Activated CD8-positive, alpha-beta memory T cell treated with anti-CD3 and anti-CD28 coated beads for 24 hours (primary cell): ENCODE results near the gene C6.
"Not testable (repeated sequence)": the region's sequence is repeated elsewhere in the genome, so short reads cannot be mapped to it uniquely, and the experiment has no call there.

Source experiments
- DNase-seq: peaks from one replicate; pipeline ENCODE4 v3.0.0-alpha.2; 2020

C6 gene

DNA sequence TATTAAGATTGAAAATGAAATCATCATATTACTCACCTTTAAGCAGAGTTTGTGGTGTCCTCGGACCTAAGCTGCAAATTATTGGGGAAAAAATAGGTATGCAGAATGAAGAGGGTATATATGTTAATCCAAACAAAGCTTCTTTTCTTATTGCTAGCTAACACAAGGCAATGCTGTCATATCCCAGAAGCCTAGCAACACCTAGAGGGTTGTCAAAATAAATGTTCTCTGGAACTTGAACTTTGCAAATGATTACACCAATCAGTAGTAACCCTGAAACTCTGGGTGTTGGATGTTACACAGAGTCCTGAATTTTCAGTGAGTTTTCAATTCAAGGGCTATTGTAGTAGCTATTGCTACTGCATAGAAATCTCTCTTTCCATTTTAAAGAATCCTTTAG lies at the start of gene C6:
Gene C6 (minus strand): TSS at position 193 of the 400 bp plus-strand sequence. CDS start 10,302 bp downstream, outside the sequence.
- no peak for DNase-seq

DNA sequence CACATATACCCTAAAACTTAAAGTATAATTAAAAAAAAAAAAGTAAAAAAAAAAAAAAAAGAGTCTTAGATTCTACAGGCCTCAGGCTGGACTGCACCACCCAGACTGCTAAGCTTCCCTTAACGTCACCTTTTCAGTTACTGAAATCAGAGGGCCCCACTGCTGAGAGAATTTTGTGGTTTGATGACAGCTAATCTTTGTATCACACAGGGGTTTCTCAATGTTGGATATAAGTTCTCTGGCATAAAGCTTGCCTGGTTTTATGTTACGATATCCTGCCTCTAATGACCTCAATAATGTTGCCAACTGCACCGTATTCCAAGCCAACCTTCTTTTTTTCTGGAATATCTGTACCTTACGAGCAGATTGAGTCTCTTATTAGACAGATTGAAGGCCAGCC lies 43.1 kb upstream of the C6 start:
- no peak for DNase-seq

DNA sequence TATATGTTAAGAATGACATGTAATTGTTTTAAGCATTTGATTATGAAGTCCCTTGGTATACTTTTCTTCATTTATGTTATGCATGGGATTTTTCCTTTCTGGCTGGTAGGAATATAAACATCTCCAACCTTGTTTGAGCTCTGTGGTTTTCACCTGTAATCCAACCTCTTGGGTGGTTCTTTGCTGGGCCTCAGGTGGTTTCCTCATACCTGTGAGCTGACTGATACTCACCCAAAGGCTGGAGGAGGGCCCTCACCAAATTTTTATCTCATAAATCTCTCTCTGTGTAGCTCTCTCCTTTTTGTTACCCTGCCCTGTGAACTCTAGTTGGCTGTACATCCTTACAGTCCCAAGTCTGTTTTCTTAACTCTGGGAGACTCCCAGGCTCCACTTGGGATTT lies 39.8 kb upstream of the C6 start:
- DNase-seq, result no peak

DNA sequence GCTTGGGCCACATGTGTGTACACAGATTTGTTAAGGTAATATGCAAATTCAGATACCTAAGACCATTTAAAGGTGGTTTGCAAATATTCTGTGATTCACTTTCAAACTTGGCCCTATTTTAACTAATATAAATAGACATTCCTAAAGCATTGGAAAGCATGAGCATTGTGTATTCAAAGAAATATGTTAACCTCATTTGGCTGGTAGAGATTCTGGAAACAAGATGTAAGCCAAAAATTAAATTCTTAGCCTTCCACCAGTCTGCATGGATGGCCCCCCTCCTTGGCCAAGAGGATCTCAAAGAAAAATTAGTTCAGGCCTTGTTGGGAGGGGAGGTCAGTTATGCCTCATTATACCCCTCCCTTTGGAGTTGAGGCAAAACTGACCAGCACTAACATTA lies 38.7 kb upstream of the C6 start:
- DNase-seq, result no peak

DNA sequence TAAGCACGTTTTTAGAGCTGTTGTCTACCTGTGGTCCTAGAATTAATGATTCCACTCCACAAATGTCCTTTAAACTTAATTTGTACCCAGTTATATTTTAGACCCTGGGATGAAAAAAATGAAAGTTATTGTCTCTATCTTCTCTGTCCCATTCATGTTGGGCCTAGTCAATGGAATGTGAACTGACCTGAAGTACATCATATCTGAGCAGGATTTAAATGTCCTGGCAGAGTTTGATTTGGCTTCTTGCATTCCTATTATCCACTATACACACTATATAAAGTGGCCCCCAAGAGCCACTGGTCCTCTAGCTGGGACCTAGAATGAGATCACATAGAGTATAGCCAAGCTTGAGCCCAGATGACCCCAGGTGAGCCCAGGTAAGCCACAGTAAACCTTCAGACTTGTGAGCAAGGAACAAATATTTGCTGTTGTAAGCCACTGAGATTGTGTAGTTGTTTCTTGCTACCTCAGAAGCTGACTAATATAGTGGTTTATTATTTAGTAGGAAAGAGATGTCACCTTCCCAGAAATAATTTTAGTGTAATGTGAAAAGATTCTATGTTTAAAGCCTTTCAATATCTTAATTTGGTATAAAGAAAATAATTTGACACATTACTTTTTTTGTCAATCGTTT lies 37.1 kb upstream of the C6 start:
- no peak for DNase-seq

GRCh38 chr5:41247135-41247534 lies 33.8 kb upstream of the C6 start:
- no peak for DNase-seq

- no peak for DNase-seq
Measured at GRCh38 chr5:41246376-41246775, 33.0 kb upstream of the C6 start.

- DNase-seq, result no peak
Measured at GRCh38 chr5:41243558-41243957, 30.2 kb upstream of the C6 start.

GRCh38 chr5:41240985-41241384 lies 27.7 kb upstream of the C6 start:
- no peak for DNase-seq

- no peak for DNase-seq
Measured at GRCh38 chr5:41240390-41240789, 27.1 kb upstream of the C6 start.

GRCh38 chr5:41234475-41234874 lies 21.1 kb upstream of the C6 start:
- DNase-seq, result no peak

GRCh38 chr5:41232797-41233196 lies 19.5 kb upstream of the C6 start:
- DNase-seq, result no peak

DNA sequence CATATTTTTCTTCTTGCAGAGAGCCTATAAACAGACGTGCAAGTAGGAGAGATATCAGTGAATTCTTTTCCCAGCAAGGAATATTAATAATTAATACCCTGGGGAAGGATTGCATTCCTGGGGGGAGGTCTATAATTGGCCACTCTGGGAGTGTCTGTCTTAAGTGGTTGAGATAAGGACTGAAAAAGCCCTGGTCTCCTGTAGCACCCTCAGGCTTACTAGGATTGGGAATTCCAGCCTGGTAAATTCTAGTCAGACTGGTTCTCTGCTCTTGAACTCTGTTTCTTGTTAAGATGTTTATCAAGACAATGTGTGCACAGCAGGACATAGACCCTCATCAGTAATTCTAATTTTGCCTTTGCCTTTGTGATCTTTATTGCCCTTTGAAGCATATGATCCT lies 16.9 kb upstream of the C6 start:
- not testable (repeated sequence) for DNase-seq

GRCh38 chr5:41223962-41224361 lies 10.6 kb upstream of the C6 start:
- DNase-seq, result no peak

DNA sequence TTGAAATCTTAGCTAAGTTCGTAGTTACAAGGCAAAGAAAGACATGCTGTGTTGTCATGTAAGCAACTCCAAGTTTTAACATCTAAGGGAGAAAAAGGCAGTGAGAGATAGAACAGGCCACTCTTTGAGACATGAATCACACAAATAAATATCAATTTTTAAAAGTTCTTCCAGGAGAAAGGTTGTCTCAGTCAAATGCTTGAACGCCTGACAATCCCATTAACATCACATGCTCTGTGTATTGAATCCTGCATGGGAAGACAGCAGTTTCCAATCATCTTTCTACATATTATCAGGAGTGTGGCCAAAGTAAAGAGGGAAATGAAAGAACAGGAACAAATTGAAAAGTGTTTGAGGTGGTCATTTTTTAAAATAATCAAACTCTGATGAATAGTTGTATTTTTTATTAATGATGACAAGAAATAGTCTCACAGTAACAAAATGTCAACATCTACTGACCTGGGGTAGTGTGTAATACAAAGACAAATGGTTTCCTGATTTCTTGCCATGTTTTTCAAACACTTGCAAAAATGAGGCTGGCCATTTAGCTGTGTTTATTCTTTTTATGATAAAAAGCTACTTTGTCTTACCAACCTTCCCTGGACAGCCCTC lies 6.4 kb upstream of the C6 start:
- no peak for DNase-seq

DNA sequence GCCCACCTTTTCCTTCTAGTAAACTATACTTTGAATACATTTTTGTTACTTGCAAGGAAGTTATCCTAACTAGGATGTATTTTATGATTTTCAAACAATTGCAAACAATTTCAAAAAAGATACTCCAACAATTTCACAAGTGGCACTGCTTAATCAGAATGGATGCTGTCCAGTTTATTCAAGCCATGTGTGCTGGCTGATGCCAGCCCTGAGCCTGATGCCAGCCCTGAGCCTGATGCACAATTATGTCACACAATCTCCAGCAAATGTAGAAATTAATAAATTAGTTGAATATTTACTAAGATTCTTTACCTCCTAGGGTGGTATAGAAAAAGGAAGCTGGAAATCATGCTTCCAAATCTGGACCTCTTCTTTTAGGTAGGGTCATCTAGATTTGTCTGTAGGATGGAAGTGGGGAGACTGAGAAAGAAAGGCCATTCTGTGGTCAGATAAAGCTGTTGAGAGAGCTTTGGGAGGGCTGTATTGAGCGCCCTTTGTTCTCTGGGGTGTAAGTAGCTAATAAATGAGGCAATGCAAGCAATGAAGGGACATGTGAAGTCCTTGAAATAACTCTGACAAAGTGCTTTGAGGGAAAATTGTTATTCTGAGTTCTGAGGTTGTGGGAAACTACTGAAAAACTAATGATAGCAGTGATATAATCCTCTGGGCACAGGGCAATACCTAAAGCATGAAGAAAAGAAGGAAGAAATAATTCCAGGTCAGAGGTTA lies 5.8 kb upstream of the C6 start:
- no peak for DNase-seq

DNA sequence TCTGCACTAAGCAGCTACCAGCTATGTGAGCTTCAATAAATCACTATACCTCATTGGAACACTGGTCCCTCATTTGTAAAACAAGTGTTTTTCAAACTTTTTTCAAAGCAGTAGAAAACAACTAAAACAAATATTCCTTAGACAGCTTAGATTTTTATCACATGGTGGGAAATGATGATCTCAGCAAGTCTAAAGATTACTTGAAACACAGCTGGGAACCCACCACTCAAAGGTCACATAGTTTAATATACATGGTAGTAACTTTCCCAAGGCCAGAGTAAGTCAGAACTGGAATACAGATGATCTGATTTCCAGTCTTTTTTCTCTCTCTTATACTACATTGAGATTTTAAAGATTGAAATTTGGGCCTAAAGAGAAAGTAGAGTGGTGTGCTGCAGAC lies 850 bp upstream of the C6 start:
- no peak for DNase-seq

DNA sequence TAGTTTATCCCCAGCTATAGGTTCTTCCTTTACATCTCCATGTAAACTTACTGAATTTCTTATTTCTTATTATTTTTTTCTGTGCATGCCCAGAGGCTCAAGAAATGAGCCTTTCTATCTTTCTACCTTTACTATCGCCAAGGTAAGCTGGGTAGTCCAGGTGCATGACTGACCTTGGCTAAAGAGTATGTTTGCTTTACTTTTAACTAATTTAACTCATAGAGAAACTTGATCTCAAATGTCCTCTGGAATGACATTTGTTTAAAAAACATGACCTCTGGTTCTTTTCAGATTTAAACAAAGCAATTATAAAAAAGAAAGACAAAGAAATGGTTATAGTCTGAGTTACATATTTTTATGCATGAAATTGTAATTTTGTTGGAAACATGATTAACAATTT lies 397 bp downstream of the C6 start:
- DNase-seq, result no peak

DNA sequence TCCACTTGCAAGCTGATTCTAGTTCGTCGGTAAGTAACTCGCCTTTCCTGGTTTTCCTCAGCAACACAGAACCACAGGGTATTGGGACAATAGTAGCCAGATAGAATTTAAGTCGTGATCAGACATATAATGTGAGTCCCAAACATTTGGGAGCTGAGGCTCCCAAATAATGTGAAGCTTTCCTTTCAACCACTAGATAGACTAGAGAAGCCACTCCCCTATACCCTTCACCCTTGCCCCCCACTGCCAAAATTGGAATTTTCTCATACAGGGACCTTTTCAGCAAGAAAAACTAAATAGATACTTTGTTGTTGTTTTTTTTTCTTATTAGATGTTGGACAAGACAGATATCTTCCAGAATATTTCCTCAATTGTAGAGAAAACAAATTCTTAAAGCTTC lies 1.9 kb downstream of the C6 start:
- no peak for DNase-seq

- not testable (repeated sequence) for DNase-seq
Measured at GRCh38 chr5:41205475-41205874, 7.9 kb downstream of the C6 start.

- DNase-seq, result no peak
Measured at GRCh38 chr5:41203033-41203432, 10.3 kb downstream of the C6 start.

DNA sequence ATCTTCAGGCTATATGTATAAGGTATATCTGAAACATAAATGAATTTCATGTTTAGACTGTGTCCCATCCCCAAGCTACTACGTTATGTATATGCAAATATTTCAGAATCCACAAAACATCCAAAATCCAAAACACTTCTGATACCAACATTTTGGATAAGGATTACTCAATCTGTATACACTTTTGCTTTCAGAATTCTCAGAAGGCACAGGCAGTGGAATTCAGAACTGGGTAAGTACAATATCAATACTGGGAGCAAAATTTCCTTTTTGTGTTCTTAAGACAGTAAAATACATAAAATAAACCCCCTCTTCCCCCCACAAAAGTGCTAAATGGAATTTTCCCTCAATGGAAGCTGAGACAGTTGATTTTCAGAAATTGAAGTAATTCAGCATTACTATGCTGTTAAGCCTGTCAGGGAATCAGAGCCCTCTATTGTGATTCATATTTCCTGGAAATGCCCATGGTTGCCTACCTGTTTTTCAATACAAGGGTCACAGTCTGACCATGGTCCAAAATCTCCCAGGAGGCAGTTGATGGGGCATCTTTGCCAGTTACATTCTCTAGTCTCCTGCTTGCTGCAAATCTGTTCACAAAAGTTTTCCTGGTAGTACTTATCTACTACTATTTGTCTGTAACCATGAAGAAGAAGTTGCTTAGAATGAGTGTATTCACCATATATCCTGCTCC lies 12.1 kb downstream of the C6 start:
- DNase-seq, result no peak

- no peak for DNase-seq
Measured at GRCh38 chr5:41200506-41200905, 12.8 kb downstream of the C6 start.

DNA sequence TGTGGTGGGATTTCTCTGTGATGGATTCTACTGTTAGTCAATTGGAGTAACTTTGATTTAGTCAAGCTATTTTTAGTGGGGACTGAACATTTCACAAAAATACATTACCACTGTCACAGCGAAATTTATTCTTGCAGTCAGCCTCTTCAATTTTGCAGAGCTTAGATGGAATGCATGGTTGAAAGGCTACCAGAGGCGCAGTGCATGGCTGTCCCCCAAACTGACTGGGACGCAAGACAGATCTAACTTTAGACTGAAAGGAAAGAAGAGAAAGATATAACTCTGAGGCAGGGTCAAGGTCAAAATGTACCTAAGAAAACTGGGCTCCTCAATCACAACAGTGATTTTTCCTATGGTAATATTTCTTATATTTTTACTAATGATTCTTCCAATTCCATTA lies 13.7 kb downstream of the C6 start:
- no peak for DNase-seq
